ENCODE measurements around the gene VPS11.

The VPS11 gene

GRCh38 chr11:119081682-119082260, 14.2 kb downstream of the VPS11 start:
- DNase-seq (ENCODE audit: low read depth), result no peak

- peak; percentile 93 for DNase-seq (ENCODE audit: low read depth)
Observed at GRCh38 chr11:119084663-119085436, 17.2 kb downstream of the VPS11 start, which contains the start of gene HMBS. TSS of gene HMBS (plus strand) at chr11:119084881. CDS start at chr11:119085034, 153 bp downstream.

- DNase-seq (ENCODE audit: low read depth), result no peak
Observed at GRCh38 chr11:119085437-119085847, 17.8 kb downstream of the VPS11 start.

GRCh38 chr11:119087123-119087522, 19.5 kb downstream of the VPS11 start:
- DNase-seq (ENCODE audit: low read depth), result no peak

DNA sequence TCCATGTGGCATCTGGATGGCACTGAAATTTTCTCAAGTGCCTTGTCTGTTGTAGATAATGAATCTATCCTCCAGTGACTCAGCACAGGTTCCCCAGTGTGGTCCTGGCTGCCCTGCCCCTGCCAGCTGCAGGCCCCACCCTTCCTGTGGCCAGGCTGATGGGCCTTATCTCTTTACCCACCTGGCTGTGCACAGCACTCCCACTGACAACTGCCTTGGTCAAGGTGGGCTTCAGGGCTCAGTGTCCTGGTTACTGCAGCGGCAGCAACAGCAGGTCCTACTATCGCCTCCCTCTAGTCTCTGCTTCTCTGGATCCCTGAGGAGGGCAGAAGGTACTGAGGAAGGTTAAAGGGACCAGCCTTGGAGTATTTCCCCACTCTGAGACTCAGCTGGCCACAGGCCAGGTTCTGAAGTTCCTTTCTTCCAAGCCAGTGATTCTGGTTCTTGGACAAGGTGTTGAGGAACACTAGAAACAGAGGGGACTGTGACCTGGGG, 20.2 kb downstream of the VPS11 start:
- DNase-seq (ENCODE audit: low read depth), result no peak

GRCh38 chr11:119088406-119088805, 20.8 kb downstream of the VPS11 start:
- no peak for DNase-seq (ENCODE audit: low read depth)

DNA sequence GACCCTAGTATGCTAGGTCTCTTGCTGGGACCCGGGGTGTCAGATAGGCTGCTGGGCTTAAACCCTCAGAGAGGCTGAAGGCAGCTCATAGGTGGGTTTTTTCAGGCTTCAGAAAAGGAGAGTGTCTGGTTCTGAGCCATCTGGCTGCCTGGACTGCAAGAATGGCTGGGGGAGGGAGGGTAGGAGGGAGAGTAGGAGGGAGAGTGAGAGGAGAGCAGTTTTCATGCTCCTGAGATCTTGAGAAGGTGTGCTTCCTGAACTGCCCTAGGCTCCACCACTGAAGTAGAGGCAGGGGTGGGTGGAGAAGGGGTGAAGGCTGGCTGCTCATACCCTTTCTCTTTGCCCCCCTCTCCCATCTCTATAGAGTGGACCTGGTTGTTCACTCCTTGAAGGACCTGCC, 21.7 kb downstream of the VPS11 start:
- DNase-seq (ENCODE audit: low read depth), result no peak

DNA sequence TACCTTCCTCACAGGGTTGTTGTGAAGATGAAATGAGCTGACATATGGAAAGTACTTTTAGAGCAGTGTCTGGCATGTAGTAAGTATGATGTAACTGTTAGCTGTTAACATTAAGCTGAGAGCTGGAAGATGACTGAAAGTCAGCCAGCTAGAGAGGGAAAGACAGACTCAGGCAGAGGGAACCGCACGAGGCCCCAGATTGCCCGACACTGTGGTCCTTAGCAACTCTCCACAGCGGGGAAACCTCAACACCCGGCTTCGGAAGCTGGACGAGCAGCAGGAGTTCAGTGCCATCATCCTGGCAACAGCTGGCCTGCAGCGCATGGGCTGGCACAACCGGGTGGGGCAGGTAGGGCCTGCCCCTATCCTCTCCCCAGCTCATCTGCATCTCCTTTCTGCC, 23.6 kb downstream of the VPS11 start:
- DNase-seq (ENCODE audit: low read depth), result no peak

DNA sequence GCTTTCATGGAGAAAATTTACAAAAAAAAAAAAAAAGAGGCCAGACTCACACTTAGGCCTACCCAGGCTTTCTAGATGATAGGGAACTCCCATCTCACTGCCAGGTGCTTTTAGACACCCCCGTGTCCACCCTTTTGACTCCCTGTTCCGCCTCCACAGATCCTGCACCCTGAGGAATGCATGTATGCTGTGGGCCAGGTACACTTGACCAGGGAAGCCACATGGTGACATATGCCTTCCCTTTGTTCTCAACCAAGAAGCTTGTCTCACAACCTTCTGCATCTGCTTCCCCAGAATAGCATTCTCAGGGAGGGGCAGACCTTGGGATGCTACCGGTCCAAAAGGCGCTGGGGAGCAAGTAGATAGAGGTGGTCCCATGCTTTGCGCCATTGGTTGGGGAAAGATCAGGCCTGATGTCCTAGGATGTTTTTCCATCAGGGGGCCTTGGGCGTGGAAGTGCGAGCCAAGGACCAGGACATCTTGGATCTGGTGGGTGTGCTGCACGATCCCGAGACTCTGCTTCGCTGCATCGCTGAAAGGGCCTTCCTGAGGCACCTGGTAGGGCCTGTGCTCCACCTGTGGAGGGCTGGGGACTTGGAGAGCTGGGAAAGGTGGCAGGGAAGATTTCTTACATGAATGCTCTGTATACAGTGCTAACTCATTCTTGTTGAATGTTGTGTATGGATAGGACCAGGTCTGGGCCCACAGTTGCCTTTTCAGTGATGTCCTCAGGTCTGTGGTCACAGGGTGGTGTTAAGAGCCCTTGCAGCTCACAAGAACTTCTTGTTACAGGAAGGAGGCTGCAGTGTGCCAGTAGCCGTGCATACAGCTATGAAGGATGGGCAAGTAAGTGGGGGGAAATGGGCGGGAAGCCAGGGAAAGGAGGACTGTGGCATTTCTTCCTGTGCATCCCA, 24.6 kb downstream of the VPS11 start:
- DNase-seq (ENCODE audit: low read depth), result no peak

DNA sequence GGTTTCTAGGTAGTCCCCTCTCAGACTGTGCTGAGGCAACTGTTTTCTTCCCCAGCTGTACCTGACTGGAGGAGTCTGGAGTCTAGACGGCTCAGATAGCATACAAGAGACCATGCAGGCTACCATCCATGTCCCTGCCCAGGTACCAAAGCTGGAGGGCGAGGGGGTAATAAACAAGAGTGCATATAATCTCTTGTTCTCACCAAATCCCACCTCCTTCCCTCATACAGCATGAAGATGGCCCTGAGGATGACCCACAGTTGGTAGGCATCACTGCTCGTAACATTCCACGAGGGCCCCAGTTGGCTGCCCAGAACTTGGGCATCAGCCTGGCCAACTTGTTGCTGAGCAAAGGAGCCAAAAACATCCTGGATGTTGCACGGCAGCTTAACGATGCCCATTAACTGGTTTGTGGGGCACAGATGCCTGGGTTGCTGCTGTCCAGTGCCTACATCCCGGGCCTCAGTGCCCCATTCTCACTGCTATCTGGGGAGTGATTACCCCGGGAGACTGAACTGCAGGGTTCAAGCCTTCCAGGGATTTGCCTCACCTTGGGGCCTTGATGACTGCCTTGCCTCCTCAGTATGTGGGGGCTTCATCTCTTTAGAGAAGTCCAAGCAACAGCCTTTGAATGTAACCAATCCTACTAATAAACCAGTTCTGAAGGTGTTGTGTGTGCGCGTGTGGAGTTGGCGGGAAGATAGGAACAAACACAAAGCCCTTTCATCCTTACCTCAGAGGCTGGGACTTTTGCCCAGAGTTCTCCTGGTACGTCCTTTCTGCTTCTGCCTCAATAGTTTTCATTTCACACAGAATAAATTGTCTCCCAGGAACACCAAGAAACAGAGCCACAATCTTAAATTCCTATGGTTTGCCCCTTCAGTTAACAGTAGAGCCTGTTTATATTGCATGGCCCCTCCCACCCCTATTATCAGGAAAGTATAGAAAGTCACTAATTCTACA, 25.5 kb downstream of the VPS11 start:
- no peak for DNase-seq (ENCODE audit: low read depth)

GRCh38 chr11:119093942-119094815, 26.6 kb downstream of the VPS11 start:
- DNase-seq (ENCODE audit: low read depth), result no peak

DNA sequence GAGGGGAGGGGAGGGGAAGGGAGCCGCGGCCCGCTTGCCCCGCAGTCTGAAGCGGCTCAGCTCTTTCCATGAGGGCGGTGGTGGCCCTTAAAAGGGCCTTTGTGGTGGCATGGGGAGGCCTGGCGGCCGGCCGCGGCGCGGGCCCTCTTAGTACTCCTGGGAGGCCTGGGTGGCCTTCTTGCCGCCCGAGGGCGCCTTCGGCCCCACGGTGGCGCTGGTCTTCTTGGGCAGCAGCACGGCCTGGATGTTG, 27.1 kb downstream of the VPS11 start:
- peak; percentile 64 for DNase-seq (ENCODE audit: low read depth)

GRCh38 chr11:119095066-119095880, 27.7 kb downstream of the VPS11 start:
- DNase-seq (ENCODE audit: low read depth), result peak; percentile 99

DNA sequence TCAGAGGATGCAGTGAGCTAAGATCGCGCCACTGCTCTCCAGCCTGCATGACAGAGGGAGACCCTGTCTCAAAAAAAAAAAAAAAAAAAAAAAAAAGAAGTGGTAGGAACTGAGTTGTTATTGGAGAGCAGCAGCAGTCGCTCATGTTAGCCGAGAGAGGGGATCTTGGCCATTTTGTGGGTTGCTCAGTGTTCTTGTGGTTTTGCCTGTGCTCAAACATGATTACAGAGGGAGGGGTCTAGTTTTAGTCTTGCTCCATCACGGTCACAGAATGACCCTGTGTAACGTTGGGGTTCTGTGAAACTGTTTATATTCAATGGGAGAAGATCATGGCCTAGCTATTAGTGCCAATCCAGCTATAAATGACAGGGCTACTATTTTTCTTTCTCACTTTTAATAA, 32.1 kb downstream of the VPS11 start:
- no peak for DNase-seq (ENCODE audit: low read depth)

DNA sequence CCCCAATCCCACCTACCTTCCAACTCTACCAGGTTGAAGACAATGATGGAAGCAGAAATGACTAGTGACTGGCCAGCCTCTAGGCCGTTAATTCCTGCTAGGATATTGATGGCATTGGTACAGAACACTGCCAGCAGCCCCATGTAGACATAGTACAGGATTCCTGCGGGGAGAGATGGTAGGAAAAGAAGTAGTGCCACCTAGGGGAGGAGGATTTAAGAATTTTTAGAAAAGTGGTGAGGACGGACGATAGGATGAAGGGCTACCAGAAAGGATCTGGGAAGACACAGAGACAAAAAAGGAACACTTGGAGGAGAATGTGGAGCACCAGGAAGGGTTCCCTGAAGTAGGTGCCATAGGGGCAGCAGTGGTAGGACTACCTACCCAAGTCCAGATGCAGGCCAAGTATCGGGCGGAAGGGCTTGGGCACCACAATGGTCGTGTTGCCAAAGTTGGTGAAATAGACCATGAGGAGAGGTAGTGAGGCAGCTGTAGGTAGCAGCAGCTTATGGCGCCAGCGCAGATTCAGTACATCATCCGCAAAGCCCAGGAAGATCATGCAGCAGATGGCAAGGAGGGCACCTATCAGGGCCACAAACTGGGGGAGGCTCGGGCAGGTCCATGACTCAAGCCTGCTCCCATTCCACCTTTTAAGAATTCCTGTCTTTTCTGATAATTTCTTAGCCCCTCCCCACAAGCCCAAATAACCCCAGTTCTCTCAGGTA, 32.8 kb downstream of the VPS11 start:
- no peak for DNase-seq (ENCODE audit: low read depth)

DNA sequence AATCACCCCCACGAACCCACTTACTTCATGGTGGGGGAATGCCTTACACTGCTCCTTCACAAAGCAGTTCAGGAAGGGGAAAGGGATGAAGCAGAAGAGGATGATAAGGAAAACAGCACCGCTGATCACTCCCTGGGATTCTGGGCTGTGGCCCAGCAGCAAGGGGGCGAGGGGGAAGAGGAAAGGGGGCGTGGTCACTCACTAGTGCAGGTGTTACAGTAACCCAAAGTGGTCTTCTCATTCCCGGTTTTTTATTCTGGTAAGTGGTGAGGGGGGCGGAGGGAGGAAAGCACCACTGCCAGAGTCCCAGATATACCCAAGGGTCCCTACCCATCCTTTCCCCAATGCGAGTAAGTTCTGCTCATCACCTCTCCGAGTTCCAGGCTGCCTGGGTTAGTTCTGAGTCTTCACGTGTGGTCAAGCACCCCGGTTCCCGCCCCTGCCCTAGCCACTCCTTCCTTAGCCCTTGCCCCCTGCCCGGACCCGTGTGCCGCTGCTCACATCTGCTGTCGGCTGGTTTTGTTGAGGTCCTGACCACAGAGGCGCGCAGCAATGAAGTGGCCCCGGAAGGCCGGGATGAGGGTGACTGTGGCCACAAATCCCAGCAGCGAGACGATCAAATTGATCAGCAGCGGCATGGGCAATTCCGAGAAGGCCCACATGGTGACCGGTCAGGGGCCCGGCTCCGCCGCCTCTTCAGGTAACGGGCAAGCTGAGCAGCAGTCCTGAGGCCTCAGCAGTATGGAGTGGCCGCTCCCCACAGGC, 33.6 kb downstream of the VPS11 start:
- DNase-seq (ENCODE audit: low read depth), result no peak

DNA sequence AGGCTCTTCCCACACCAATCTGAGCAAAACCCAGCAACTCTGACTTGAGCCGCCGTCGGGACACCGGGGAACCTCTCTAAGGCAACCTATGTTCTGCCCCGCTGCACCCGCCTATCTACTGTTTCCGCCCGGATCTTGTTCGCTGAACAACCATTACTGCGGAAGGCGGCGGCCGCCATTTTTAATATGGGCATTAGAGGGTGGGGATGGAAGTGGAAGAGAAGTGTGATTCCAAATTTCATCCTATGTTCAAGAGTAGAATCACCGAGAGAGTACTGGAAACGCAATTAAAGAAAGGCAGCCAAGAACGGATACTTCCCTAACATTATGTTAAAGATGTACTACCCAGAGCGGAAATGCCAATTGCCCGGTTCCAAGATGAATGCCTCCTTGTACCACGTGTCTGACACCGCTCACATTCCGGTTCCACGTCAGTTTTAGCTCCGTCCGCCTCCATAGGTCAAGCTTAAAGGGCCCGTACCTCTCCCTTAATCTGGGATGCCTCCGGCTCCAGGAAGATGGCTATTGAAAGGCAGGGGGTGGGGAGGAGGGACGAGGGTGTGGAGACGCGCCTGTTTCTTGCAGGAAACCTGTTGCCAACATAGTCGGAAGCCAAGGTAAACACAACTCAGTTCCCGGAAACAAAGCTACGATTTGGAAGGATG, 34.3 kb downstream of the VPS11 start, which contains the start of gene DPAGT1:
Gene DPAGT1, minus strand, starts transcription at position 95 of the 665 bp plus-strand sequence. CDS start 198 bp downstream, outside the sequence.
- peak; percentile 92 for DNase-seq (ENCODE audit: low read depth)
